HL-60/S4 (cell line): ENCODE results near the gene RWDD4.

Experiments
- in situ Hi-C: fragments of 300-500 bp; cut with MboI; formaldehyde crosslinking; loops from 2 replicates; pipeline ENCODE4 v1.14.3; 2022; ENCODE audit warnings: low sequenced_read_pairs

RWDD4 gene

GRCh38 chr4:183659029-183659871, at the start of gene RWDD4, which contains the start of gene TRAPPC11:
Gene RWDD4, minus strand, starts transcription at chr4:183659185. Its CDS starts 233 bp downstream, at chr4:183658952.
Gene TRAPPC11, plus strand, starts transcription at chr4:183659293. Its CDS starts 4,575 bp downstream, at chr4:183663868.
- in situ Hi-C loops: no loop called here

GRCh38 chr4:183702492-183702891, 43.5 kb upstream of the RWDD4 start:
- in situ Hi-C loops: no loop called here

GRCh38 chr4:183700407-183700806, 41.4 kb upstream of the RWDD4 start:
- in situ Hi-C loops: no loop called here

GRCh38 chr4:183698909-183699308, 39.9 kb upstream of the RWDD4 start:
- in situ Hi-C loops: no loop called here

- in situ Hi-C loops: no loop called here
Observed at GRCh38 chr4:183691897-183692296, 32.9 kb upstream of the RWDD4 start.

- in situ Hi-C loops: no loop called here
Observed at GRCh38 chr4:183691006-183691405, 32.0 kb upstream of the RWDD4 start.

GRCh38 chr4:183688216-183688615, 29.2 kb upstream of the RWDD4 start:
- in situ Hi-C loops: no loop called here

- in situ Hi-C loops: no loop called here
Observed at GRCh38 chr4:183686461-183686860, 27.5 kb upstream of the RWDD4 start.

- in situ Hi-C loops: no loop called here
Observed at GRCh38 chr4:183681119-183681518, 22.1 kb upstream of the RWDD4 start.

- in situ Hi-C loops: no loop called here
Observed at GRCh38 chr4:183675625-183676024, 16.6 kb upstream of the RWDD4 start.

GRCh38 chr4:183674153-183674552, 15.2 kb upstream of the RWDD4 start:
- in situ Hi-C loops: no loop called here

- in situ Hi-C loops: no loop called here
Observed at GRCh38 chr4:183670960-183671555, 12.1 kb upstream of the RWDD4 start.

GRCh38 chr4:183670251-183670650, 11.3 kb upstream of the RWDD4 start:
- in situ Hi-C loops: no loop called here

GRCh38 chr4:183666088-183666487, 7.1 kb upstream of the RWDD4 start:
- in situ Hi-C loops: no loop called here

- in situ Hi-C loops: no loop called here
Observed at GRCh38 chr4:183659872-183660242, 872 bp upstream of the RWDD4 start.

GRCh38 chr4:183658362-183659028, 490 bp downstream of the RWDD4 start:
- in situ Hi-C loops: no loop called here

GRCh38 chr4:183657564-183657963, 1.4 kb downstream of the RWDD4 start:
- in situ Hi-C loops: no loop called here

- in situ Hi-C loops: no loop called here
Observed at GRCh38 chr4:183645326-183645725, 13.7 kb downstream of the RWDD4 start.

GRCh38 chr4:183639291-183639690, 19.7 kb downstream of the RWDD4 start:
- in situ Hi-C loops: no loop called here

GRCh38 chr4:183638436-183638835, 20.5 kb downstream of the RWDD4 start:
- in situ Hi-C loops: no loop called here

- in situ Hi-C loops: no loop called here
Observed at GRCh38 chr4:183637461-183637860, 21.5 kb downstream of the RWDD4 start.

- in situ Hi-C loops: no loop called here
Observed at GRCh38 chr4:183636923-183637322, 22.1 kb downstream of the RWDD4 start.
